Mucosa of descending colon (tissue), 3 donors: Measurements from ENCODE around the gene ODAM. TPM values are rescaled to one million over a fixed set of nuclear protein-coding genes. Genes with fewer than 3 reads are reported as not detected.
"Not testable (repeated sequence)": the region's sequence is repeated elsewhere in the genome, so short reads cannot be mapped to it uniquely, and the experiment has no call there.

Experiments
- ATAC-seq: fragments of 200-7000 bp; cut with Tn5 transposase; one replicate; pipeline ENCODE4 v1.9.1; 2020; ENCODE audit warnings: mild to moderate bottlenecking, moderate library complexity
- DNase-seq, 3 donors: peaks; one replicate each; pipeline ENCODE4 v3.0.0-alpha.2; 2020
- H3K36me3 ChIP-seq: fragments of 200-600 bp; one replicate; pipeline ENCODE4 v1.8.0; 2021; ENCODE audit warnings: low read depth, mild to moderate bottlenecking
- H3K4me1 ChIP-seq: fragments of 200-600 bp; one replicate; pipeline ENCODE4 v1.8.0; 2021; ENCODE audit warnings: low read depth, mild to moderate bottlenecking
- H3K4me3 ChIP-seq: fragments of 200-600 bp; one replicate; pipeline ENCODE4 v1.8.0; 2021; ENCODE audit warnings: mild to moderate bottlenecking
- H3K9me3 ChIP-seq: fragments of 200-600 bp; one replicate; pipeline ENCODE4 v1.8.0; 2021; ENCODE audit warnings: mild to moderate bottlenecking
- intact Hi-C, 2 donors: fragments of 100-400 bp; cut with DNase I in 1 of 2; cut with micrococcal nuclease in 1 of 2; formaldehyde crosslinking; loops; one replicate each; pipeline versions ENCODE4 v1.11.0 to v1.11.1; 2022; cut with DNase I, micrococcal nuclease
- total RNA-seq, 3 donors: library from RNA; stranded (reverse); fragmentation: NEBNext Ultra II Directional in 2 of 3; extraction: Animal tissue kit (Norgen Biotek cat#: 25700) in 2 of 3; gene quantifications; one replicate each; pipeline versions ENCODE4 v1.2.1 to v1.2.4, GENCODE V29; 2021 to 2023
- TF ChIP-seq, protein P1 (sequence below): fragments of 200-600 bp; IDR thresholded peaks from one replicate; pipeline ENCODE4 v1.8.0; 2022; ENCODE audit warnings: antibody characterized with exemption, mild to moderate bottlenecking
- donor health status: DM: no; HTN: no; CAD: no; lungs with moderate emphysema.
- donor health status: DM: no; HTN: no; CAD: no.
- donor health status: DM: no; HTN: yes; CAD: no.

Gene ODAM
- total RNA-seq, 3 donors from 2014 or later = 5.8 TPM; not detected in 2

DNA sequence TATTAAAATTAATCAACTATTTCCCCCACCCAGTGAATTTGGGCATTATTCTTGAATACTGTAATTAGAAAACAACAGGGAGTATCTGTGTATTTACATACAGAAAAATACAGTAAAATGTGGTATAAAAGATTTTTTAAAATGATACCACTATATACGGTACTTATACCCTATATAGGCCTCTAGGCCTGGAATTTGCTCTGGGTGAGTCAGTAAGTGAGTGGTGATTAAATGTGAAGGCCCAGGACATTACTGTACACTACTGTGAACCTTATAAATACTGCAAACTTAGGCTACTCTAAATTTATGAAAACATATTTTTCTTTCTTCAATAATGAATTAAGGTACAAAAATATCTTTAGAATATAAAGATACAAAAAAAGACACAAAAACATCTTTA, 40.6 kb downstream of the ODAM start:
- TF ChIP-seq, protein P1, sequence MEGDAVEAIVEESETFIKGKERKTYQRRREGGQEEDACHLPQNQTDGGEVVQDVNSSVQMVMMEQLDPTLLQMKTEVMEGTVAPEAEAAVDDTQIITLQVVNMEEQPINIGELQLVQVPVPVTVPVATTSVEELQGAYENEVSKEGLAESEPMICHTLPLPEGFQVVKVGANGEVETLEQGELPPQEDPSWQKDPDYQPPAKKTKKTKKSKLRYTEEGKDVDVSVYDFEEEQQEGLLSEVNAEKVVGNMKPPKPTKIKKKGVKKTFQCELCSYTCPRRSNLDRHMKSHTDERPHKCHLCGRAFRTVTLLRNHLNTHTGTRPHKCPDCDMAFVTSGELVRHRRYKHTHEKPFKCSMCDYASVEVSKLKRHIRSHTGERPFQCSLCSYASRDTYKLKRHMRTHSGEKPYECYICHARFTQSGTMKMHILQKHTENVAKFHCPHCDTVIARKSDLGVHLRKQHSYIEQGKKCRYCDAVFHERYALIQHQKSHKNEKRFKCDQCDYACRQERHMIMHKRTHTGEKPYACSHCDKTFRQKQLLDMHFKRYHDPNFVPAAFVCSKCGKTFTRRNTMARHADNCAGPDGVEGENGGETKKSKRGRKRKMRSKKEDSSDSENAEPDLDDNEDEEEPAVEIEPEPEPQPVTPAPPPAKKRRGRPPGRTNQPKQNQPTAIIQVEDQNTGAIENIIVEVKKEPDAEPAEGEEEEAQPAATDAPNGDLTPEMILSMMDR = no peak
- no peak overlapping the region for H3K4me3 ChIP-seq
- intact Hi-C loops = no loop called here
- H3K9me3 ChIP-seq = no peaks in the 10 kb centered on the region
- no peaks in the 10 kb centered on the region for H3K36me3 ChIP-seq
- H3K4me1 ChIP-seq = no peaks in the 10 kb centered on the region
- ATAC-seq = no peak
- no peak for DNase-seq

DNA sequence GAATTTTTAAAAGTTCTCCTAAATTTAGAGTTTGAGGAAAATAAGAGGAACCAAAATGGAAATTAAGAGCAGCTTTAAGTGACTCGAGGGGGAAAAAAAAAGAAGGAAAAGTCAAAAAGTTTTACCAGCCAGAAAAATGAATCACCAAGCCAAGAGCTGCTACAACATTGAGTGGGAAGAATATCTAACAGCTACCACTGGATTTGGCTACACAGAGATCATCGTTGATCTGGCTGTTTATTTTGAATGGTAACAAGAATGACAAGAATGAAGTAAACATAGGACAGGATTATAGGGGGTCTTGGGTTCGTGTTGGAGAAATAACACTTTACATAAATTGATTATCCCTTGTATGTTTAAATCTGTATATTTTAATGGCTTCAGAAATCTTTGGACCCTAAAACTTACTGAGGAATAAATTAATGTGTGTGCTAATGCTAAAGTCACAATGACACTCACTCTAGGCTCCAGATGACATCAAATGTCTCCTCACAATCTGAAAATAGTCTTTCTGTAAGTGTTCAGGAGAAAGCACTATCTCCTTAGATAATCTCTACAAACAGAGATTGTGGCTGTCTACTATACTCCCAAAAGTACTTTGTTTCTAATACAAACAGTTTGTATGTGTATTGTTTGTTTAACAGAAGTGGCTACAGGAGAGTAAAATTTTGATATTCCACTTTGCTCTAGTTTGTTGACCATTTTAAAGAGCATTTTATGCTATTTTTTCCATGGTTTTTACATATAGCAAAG, 43.8 kb downstream of the ODAM start:
- Histone ChIP-seq H3K36me3 (no peaks in the 10 kb centered on the region), H3K4me1 (no peaks in the 10 kb centered on the region), H3K4me3 (no peak overlapping the region), H3K9me3 (no peaks in the 10 kb centered on the region)
- no peak for ATAC-seq
- intact Hi-C loops = no loop called here
- TF ChIP-seq, protein P1 = no peak
- no peak for DNase-seq

DNA sequence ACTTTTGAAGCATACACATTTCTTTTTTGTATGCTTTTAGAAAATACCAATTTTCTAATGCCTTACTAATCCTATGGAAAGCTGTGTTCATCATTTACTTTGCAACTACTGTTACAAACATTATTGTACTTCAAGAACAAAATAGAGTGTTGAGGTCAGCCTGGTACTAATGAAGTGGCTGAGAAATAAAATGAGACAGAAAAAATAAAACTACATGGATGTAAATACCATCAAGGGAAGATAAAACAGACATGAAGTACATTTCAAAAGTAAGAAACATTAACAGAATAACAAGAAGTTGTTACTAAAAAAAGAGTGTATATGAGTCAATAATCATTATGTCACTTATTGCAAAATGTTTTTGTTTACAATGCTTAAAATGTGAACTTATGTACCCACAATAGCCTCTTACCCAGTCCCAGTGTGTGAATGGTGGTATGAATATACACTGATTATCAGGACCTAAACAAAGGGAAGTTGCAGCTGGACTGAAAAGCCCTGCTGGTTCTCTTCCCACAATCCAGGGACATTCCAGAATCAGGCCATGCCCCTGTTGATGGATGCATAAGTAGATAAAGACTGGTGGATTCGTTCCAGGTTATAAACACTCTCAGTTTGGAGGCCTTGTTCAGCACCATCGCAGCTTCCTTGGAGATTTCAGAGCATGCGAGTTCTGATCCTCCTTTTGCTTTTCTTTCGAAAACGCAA, 44.5 kb downstream of the ODAM start:
- TF ChIP-seq, protein P1 = no peak
- Histone ChIP-seq H3K36me3 (no peaks in the 10 kb centered on the region), H3K9me3 (no peaks in the 10 kb centered on the region), H3K4me3 (no peak overlapping the region), H3K4me1 (no peaks in the 10 kb centered on the region)
- intact Hi-C loops = no loop called here
- DNase-seq (peak in 1 of 3 donors; percentile 3), ATAC-seq (no peak)

DNA sequence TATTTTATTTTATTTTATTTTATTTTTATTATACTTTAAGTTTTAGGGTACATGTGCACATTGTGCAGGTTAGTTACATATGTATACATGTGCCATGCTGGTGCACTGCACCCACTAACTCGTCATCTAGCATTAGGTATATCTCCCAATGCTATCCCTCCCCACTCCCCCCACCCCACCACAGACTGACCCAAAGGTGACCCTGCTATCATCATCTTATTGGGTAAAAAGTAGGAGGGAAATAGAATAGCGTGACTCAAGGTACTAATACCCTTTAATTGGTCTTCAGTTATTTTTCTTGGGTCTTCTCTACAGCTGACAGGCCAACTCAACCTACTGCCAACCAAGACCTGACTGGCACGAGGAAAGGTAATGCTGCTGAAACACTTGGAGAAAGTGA, 46.8 kb downstream of the ODAM start, which contains the start of gene CSN3:
CSN3 (plus strand) TSS at position 301 of the 400 bp plus-strand sequence. CDS start 2,223 bp downstream, outside the sequence.
- H3K9me3 ChIP-seq, DNase-seq, H3K4me1 ChIP-seq, H3K4me3 ChIP-seq, intact Hi-C loops, ATAC-seq, H3K36me3 ChIP-seq: not testable (repeated sequence)

DNA sequence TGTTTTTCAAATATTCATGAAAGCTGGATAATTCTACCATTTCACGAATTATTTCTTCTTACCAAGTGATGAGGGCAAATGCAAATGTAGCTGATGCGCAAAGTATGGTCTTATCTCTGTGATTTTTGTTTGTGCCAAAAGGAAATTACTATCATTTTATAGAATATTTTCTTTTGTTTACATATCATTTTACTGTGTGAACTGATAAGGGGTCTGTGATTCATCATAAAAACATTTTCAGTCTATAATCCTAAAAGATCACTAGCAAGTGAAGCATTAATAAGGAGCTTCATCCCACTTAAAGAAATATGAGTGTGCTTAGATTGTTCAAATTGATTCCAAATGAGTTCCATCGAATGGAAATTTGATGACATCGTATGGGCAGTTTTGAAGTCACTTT, 47.6 kb downstream of the ODAM start:
- no peak overlapping the region for H3K4me3 ChIP-seq
- TF ChIP-seq, protein P1 = no peak
- no peak for DNase-seq
- H3K36me3 ChIP-seq = no peaks in the 10 kb centered on the region
- no peak for ATAC-seq
- no peaks in the 10 kb centered on the region for H3K4me1 ChIP-seq
- intact Hi-C loops = no loop called here
- no peaks in the 10 kb centered on the region for H3K9me3 ChIP-seq

DNA sequence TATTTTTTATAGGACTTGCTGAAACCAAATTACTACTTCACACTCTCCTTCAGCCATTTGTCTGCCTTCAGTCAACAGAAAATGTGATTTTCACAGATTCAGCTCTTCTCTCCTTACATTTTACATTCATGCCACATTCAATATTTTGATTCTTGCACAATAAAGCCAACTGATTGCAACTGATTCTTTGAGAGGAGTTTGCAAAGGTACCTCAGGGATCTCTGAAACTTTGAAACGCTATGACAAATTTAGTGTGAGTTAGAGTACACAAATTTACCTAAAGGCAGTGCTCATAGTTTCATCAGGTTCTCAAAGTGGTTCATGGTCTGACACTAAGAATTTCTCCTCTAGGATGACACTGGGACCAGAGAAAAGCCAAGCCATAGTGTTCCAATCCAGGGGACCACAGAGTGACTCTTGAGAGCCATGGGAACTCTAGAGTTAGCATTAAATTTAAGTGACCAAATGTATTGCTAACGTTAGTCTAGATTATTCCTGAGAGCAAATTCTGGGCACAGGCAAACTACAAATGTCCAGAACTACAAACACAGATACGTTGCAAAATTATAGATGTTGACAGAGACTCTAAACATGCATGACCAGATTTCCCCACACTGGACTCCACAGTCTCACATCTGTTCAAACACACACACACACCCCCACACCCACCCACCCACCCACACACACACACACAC, 55.9 kb downstream of the ODAM start:
- no peaks in the 10 kb centered on the region for H3K4me1 ChIP-seq
- ATAC-seq = no peak
- H3K4me3 ChIP-seq = no peak overlapping the region
- H3K36me3 ChIP-seq = no peaks in the 10 kb centered on the region
- intact Hi-C loops = no loop called here
- no peak for DNase-seq
- no peaks in the 10 kb centered on the region for H3K9me3 ChIP-seq
- TF ChIP-seq, protein P1 = no peak
